Epithelial cell of esophagus (primary cell): ENCODE data around the gene KCNJ8.

Experiments
- DNase-seq: peaks from one replicate; pipeline ENCODE4 v3.0.0; 2010; ENCODE audit warnings: low read depth
- H3K4me3 ChIP-seq: 2 replicates; pipeline ENCODE4 v1.5.1; 2011; ENCODE audit warnings: mild to moderate bottlenecking, low read length, control low read depth
- TF ChIP-seq, protein P1 (sequence below): IDR thresholded peaks from 2 replicates; pipeline ENCODE4 v1.5.1; 2011; ENCODE audit warnings: low read depth, mild to moderate bottlenecking, low read length, control low read depth, inconsistent platforms; ENCODE audit not compliant: insufficient read depth; ENCODE audit errors: missing control alignments

The KCNJ8 gene

DNA sequence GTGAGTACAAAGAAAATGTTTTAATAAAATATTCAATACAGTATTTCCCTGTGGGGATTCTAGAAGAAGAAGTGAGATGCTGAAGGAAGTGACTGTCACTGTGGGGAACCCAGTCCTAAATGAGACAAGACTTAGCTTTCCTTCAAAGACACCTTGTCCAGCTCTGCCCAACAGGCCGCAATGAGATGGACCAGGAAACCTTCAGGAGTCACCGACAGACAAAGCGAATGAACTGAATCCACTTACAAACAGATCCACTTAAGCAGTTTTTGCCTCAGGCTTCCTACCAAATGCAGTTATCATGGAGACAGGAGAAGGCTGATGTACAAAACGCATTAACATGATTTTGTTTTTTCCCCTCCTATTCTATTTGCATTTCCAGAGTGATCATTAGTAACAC is 9.6 kb downstream of the KCNJ8 start:
- TF ChIP-seq, protein P1, sequence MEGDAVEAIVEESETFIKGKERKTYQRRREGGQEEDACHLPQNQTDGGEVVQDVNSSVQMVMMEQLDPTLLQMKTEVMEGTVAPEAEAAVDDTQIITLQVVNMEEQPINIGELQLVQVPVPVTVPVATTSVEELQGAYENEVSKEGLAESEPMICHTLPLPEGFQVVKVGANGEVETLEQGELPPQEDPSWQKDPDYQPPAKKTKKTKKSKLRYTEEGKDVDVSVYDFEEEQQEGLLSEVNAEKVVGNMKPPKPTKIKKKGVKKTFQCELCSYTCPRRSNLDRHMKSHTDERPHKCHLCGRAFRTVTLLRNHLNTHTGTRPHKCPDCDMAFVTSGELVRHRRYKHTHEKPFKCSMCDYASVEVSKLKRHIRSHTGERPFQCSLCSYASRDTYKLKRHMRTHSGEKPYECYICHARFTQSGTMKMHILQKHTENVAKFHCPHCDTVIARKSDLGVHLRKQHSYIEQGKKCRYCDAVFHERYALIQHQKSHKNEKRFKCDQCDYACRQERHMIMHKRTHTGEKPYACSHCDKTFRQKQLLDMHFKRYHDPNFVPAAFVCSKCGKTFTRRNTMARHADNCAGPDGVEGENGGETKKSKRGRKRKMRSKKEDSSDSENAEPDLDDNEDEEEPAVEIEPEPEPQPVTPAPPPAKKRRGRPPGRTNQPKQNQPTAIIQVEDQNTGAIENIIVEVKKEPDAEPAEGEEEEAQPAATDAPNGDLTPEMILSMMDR, result no peak
- no peak for DNase-seq
- no peak overlapping the region for H3K4me3 ChIP-seq

DNA sequence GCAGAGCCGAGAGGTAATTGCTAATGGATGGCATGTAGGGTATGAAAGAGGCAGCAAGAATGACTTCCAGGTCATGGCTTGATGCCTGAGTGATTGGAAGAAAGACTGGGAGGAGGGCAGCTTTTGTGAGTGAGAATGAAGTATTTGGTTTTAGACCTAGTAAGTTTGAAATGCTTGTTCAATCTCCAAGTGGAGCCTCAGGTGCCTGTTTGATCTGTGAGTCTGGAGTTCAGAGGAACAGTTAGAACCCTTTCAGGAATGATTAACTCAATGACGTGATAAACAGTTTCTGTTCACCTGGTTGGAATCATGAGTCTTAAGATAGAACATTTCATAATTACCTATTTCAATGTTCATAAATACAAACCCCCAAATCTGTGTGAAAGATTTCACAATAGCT is 10.4 kb downstream of the KCNJ8 start:
- TF ChIP-seq, protein P1, result no peak
- DNase-seq, result no peak
- no peak overlapping the region for H3K4me3 ChIP-seq

DNA sequence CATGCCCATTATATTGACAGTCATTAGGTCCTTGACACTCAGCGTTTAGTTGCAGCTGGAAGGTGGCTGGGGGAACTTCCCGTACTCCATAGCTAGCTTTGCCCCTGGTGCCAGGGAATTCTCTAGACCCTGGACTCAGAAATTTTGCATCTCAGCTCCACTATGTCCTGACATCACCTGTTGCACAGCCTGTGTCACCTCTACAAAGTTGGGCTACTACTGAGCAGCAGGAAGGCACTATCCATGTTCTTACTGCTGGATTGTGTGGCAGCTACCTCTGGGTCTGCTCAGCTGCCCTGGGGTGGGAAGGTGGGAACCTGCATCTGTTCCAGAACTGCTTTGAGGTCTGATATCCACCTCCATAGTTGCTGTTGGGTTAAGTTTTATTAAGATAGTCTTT is 11.0 kb downstream of the KCNJ8 start:
- DNase-seq, result no peak
- TF ChIP-seq, protein P1, result no peak
- no peak overlapping the region for H3K4me3 ChIP-seq

DNA sequence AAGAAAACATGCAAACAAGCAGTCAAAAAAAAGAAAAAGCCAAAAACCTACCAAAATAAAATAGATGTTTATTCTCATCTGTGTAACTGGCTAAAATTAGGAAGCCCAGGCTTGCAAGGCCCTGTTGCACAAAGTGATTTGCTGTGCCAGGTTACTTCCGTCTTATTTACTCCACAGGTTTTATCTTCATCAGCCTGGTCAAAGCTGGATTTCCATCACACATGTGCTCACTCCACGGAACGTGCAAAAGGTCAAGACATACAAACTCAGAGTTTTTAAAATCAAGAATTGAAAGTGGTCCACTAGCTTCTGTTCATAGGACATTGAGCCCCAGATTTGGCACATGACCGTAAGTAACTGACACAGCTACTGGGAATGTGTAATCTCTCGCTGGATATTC is 14.8 kb downstream of the KCNJ8 start:
- H3K4me3 ChIP-seq, result no peak overlapping the region
- TF ChIP-seq, protein P1, result no peak
- DNase-seq, result no peak

DNA sequence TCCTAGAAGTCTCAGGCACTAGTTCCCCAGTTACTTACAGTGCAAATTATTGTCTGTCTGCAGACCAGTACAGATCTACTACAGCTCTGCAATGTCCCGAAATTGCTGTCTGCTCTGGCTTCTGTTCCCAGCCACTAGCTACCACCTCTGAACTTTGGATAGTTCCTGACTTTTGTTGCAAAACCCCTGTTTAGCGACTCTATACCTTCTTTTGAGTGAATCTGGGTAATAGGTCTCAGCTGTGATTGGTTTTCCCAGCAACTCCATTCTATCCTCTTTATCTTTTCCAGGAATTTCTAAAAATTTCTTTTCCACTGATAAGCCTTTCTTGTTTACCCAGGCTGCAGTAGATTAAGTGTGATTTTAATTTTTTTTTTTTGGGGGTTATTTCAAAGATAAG is 16.8 kb downstream of the KCNJ8 start:
- no peak for DNase-seq
- no peak overlapping the region for H3K4me3 ChIP-seq
- TF ChIP-seq, protein P1, result no peak

DNA sequence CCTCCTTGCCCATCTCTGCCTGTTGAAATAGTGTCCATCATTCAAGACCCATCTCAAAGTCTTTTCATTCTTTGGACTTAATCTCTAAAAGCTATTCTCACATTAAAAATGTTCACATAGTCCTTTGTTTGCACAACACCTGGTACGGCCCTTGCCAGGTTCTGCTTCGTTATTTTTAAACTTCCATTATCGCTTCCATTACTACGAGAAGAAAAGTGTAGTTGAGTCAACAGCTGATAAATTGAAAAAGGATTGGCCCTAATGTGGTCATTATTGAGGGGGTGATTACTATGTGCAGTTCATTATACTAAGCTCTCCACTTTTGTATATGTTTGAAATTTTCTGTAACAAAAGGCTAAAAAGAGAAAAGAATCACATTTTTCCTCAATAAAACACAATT is 17.8 kb downstream of the KCNJ8 start:
- H3K4me3 ChIP-seq, result no peak overlapping the region
- no peak for DNase-seq
- TF ChIP-seq, protein P1, result no peak

DNA sequence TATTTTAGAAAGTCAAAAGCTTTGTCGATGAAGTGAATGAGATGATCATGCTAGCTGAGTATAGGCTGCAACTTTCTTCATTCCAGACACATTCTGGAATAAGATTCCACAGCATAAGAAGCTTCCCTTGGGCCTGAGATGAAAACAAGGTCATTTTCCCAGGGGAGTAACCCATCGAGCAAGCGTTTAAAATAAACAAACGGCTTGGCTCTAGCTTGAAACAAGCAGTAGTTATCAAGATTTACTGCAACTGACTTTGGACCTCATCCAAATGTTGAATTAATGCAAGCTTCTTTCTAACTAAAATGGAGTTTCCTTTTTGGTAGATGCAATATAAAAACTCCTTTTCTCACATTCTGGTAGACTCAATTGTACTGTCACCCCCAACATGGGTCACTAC is 23.0 kb downstream of the KCNJ8 start:
- no peak overlapping the region for H3K4me3 ChIP-seq
- TF ChIP-seq, protein P1, result no peak
- DNase-seq, result no peak
